Stimulated activated CD4-positive, alpha-beta T cell treated with anti-CD3 and anti-CD28 coated beads, Interleukin-15, amount 100 ng/mL, for 48 hours (primary cell): Measurements from ENCODE around the gene KRTAP10-1.

Experiments used
- DNase-seq, 2 donors: peaks; one replicate each; pipeline ENCODE4 v3.0.0-alpha.2; 2020; ENCODE audit warnings: low read depth in 2 of 2

The KRTAP10-1 gene

DNA sequence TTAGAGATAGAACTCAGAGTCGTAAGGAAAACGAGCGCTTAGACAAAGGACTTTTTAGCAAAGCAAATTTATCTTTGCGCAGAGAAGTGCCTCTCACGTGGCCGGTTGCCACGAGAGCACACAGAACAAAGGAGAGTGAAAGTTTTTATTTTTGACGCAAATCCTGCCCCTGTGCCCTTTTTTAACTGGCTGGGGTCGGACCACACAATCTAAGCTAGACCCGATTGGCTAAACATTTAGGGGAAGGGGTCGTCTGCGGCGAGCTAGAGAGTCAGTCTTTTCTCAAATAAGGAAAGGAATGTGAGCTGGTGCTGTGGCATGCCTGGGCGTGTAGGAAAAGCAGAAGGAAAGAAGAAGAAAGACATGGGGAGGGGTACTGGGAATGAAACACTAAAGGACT lies 8.9 kb upstream of the KRTAP10-1 start:
- DNase-seq, result no peak

DNA sequence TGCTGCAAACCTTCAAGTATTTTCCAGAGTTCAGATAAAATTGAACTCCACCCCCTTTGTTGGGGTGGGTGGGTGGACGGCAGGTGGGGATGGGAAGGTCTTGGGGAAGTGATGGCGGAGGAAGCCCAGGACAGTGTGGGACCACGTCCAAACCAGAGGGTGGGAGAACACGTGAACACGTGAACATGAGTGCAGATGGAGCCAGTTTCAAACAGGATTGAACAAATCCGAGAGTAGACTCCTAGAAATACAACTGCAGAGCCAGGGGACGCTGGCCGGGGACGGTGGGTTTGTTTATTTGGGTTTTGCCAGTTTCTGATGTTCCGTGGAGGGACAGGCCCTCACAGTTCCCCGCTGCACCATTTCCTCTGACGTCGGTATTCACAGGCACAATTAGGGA lies 8.4 kb upstream of the KRTAP10-1 start:
- no peak for DNase-seq

DNA sequence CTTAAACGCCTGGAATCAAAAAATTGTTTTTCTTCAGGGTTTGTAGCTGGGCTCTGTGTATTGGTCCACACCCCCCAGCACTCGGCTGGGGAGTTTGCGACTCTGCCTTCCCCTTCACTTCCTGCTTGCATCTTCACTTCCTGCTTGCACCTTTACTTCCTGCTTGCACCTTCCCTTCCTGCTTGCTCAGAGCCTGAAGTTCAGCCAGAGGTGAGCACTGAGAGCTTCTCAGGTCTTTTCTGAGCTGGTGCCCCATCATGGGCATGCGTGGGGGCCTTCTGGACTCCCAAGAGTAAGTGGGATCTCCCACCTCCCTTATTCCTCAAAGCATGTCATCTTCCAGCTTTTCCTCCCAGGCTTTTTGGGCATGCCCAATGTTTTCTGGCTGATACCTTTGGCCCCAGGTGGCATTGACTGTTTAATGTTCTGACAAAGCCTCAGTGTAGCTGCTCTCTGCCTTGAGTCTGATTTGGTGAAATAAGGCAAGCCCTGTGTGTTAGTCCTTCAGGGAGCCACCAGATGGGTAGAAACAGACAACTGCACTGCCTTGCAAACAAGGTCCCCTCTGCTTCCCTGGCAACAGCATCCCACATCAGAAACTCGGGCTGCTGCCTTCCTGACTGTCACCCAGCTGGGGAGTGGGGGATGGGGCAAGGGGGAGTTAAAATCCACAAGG lies 7.8 kb upstream of the KRTAP10-1 start:
- DNase-seq, result no peak

DNA sequence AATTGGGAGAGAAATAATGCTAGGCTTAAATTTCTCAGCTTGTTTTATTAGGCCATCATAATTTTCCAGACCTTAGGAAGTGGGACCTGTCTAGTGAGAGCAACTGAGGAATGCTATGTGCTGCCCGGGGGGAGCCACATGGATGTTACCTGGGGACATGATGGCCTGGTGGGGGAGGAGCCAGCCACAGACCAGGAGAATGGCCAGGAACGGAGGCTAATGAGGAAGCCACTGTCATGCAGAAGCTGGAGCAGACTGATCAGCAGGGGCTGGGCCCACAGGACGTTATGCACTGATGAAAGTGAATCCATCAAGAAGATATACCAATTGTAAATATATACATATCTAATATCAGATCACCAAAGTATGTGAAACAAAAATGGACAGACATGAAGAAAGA lies 4.6 kb upstream of the KRTAP10-1 start:
- no peak for DNase-seq

DNA sequence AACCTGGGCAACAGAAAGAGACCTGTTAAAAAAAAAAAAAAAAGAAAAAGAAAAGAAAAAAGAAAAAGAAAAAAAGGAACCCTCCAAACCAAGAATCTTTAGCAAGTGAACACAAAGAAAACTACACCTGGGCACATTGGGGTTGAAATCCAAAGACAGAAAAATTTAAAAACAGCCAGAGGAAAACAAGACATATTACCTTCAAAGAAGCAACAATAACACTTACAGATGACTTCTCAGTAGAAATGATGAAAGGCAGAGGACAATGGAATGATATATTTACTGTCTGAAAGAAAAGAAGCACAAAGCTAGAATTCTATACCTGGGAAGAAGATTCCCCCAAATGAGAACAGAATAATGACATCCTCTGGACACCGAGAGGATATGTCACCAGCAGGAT lies 2.7 kb upstream of the KRTAP10-1 start:
- DNase-seq, result no peak

DNA sequence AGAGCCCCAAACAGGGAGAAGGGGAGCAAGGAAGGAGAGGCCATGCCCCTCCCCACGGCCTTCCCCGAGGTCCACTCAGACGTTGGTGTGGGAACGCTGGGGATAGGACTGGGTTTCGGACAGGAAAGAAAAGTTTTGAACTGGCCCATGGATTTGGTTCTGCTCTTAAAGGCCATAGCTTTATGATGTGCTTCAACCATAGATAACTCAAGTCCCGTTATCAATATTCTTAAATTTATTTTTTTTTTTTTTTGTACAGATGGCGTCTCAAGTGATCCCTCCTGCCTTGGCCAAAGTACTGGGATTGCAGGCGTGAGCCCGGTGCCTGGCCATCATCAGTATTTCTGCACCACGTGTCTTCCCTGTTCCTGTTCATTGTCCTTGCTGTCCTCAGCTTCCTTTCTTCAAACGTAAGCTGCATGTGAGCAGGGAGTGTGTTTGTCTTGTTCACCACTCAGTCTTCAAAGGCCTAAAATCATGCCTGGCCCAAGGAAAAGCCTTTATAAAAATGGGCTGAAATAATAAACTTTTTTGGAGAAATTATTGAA lies 820 bp upstream of the KRTAP10-1 start:
- no peak for DNase-seq

DNA sequence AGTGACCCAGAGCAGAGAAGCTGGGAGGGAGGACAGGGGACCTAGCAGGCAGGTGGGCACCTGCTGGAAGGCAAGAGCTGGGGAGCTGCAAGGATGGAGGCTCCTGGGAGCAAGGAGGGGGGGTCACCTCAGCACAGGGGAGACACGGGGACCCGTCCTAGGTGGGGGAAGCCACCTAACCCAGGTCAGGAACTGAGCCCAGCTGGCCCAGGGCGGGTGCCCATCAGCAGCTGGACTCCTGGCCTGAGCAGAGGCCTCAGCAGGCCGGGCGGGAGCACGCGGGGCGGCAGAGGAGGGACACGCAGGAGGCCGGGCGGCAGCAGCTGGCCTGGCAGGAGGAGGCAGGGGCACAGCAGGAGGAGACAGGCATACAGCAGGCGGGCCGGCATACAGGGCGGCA lies 949 bp downstream of the KRTAP10-1 start:
- no peak for DNase-seq

DNA sequence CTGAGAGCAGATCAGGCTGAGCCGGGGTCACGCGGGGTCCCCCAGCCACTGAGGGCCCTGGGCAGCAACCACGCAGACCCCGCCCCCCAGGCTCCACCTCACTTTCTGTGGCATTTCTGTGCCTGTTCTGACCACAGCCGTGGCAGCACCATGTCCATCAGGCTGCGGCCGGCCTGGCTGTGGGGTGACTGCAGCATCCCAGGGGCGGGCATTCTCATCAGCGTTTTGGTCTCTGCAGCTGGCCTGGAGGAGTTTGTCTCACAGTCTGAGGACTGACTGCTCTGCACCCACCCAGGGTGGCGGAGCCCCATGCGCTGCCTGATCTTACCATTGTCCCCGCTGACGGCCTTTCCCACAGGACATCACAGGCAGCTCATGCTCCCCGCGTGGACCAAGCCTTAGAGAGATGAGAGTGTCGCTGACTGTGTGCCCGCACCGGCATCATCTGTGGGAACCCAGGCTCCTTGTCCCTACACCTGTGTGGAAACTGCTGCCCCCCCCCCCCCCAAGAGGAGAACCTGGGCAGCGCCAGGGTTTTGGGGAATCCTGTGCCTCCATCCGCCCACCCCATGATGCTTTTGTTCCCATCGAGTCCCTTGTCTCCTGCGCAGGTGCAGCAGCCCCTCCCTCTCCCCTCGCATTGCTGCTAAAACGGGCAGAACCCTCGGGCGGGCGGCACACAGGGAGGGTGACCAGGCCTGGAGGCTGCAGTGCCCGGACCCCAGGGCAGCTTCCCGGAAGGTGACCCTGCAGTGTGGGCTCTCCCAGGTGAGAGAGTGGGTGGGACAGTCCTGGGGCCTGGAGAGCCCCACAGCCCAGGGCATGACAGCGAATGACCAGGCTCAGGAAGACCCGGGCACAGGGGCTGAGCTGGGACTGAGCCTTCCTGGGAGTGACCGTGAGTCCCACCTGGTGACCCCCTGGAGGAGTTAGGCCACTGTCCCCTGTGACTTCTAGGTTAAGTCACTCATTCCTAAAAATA lies 1.8 kb downstream of the KRTAP10-1 start:
- no peak for DNase-seq

DNA sequence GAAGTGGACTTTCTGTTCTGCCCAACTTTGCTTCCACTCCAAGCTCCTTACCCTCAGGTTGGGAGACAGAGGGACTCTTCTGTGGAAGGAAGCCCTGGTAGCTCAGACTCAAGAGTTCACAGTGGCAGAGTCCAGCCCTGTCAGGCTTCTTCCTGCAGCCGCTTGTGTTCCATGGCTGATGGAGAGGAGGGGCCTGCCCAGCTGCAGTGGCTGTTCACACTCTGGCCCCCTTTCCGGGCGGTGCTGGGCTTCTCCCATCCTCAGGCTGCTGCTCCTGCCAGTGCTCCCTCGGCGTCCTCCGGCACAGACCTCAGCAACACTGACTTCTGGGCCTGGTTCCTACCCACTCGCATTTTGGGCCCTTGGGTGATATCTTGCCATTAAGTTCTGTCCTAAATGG lies 4.0 kb downstream of the KRTAP10-1 start:
- no peak for DNase-seq

DNA sequence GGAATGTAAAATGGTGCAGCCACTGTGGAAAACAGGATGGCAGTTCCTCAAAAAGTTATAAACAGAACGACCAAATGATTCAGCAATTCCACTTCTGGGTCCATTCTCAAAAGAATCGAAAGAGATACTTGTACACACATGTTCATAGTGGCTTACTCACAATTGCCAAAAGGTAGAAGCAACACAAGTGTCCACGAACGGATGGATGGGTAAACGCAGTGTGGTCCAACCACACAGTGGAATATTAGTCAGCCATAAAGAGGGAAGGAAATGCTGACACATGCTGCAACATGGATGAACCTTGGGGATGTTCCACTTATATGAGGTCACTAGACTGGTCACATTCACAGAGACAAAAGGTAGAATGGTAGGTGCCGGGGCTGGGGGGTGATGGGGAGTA lies 5.3 kb downstream of the KRTAP10-1 start:
- no peak for DNase-seq

DNA sequence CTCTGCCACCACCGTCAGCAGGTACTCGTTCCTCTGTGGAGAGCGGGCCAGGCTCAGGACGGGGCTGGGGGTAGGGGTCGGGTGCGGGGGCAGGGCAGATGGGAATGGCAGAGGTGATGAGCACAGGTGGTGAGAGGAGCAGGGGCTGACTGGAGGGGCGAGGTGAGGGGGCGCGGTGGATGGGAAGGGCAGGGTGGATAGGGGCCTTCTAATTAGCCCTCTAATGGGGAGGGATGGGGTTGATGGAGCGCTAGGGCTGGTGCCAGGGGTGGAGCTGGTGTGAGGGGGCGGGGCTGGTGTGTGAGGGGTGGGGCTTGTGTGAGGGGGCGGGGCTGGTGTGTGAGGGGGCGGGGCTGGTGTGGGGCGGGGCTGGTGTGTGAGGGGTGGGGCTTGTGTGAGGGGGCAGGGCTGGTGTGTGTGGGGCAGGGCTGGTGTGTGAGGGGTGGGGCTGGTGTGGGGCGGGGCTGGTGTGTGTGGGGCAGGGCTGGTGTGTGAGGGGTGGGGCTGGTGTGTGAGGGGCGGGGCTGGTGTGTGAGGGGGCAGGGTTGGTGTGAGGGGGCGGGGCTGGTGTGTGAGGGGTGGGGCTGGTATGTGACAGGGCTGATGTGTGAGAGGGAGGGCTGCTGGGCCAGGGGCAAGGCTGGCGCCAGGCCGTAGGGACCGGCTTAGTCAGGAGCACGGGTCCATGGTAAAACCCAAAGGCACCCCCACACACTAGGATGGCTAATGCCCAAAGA lies 5.9 kb downstream of the KRTAP10-1 start:
- no peak for DNase-seq

DNA sequence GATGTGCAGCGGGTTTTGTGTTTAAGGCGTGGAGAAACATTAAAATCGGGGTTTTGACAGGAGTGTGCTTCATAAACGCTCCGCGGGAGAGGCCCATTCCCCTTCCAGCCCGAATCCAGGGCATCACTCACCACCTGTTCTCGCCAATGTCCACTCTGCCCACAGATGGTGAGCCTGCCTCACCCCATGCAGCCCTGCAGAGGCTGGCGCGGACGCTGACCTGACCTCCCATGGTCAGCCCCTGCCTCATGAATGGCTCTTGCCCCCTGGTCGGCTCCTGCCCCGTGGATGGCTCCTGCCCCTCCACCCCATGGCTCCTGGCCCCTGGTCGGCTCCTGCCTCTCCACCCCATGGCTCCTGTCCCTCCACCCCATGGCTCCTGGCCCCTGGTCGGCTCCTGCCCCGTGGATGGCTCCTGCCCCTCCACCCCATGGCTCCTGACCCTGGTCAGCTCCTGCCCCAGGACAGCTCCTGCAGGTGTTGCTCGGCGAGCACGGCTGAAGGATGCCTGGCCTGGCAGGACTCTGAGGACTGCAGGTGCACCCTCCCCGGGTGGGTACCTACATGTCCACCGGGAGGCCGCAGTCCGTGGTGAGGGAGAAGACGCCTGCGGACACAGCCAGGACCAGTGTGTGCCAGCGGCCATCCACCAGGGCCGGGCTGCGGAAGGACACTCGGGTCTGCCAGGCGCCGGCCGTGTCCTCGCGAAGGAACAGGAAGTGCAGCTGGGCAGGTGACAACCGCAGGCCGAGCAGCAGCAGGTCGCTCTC lies 6.7 kb downstream of the KRTAP10-1 start:
- no peak for DNase-seq

DNA sequence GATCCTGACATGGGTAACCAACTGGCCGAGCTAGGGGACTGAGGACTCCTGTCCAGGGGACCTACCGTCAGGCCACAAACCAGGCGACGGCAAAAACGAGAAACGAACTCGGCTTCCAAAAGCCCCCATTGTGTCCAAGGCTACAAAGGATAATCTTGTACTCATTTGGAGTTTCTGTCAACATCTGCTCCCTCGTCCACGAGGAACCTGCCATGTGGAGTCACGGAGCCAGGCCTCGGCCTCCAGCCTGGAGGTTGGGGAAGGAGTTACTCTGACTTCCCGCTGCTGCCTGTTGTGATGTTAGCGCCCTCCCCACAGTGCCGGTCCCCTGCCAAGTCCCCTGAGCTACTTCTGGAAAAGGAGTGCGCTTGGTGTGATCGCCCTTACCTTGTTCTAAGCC lies 7.3 kb downstream of the KRTAP10-1 start:
- no peak for DNase-seq

DNA sequence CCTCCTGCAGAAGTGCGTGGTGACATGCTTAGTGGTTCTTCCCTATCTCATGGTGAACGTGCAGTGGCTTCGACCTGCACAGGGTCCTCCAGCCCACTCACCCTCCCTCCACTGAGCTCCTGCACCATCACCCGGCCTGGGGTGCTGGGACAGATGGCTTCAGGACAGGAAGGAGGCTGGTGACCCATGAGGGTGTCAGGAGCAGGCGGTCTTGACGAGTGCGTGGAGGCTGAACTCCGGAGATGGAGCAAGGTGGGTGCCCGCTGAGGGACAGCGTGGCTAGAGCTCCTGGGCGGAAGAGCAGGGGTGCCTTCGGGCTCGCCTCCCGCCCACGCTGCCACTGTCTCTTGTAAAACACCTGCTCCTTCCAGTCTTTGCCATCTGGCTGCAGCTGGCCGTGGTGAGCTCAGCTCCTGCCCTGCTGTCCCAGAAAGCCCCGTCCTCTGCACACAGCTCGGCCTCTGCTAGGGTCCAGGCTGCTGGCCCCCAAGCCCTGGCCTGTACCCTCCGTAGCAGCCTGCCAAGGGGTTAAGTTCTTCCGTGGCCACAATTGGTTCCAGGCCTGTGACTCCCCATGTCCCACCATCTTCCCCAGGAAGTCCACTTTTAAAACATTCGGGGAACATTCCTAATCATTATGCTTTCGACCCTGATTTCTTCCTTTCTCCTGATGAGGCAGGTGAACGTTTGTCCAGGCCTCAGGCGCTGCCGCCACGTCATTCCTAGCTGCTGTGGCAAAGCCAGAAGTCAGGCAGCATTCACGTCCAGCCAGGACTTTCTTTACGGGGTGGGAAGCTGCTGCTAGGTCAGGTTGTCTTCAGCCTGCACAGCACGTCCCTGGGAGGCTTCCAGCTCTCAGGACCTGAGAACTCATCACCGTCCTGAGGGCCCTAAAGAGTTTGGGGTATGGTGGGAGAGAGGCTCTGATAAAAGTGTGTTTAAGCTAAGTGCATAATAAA lies 8.1 kb downstream of the KRTAP10-1 start:
- DNase-seq, result no peak

DNA sequence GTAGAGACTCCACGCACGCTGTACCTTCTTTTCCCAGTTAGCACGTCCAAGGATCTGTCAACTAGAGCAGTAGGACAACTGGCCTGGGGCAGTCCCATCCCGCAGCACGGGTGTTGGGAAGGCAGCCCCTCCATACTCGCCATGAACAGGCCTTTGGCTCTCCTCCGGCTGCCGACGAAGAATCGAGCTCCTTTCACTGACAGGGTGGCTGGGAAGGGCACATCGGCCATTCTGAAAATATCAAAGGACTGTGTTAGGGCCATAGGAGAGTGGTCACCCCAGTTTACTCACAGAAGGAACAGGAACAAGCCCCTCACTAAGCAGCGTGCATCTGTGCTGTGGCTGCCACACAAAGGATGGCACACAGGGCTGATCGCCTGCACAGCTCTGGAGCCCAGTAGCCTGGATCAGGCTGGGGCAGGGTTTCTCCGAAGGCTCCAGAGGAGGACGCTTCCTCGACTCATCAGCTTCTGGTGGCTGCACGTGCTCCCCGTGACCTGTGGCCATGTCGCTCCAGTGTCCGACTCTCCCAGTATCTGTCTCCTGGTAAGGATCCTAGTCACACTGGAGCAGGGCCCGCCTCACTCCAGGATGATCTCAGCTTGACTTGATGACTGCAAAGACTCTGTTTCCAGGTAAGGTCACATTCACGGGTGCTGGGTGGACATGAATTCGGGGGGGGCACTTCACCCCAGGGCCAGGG lies 8.9 kb downstream of the KRTAP10-1 start:
- DNase-seq, result no peak

DNA sequence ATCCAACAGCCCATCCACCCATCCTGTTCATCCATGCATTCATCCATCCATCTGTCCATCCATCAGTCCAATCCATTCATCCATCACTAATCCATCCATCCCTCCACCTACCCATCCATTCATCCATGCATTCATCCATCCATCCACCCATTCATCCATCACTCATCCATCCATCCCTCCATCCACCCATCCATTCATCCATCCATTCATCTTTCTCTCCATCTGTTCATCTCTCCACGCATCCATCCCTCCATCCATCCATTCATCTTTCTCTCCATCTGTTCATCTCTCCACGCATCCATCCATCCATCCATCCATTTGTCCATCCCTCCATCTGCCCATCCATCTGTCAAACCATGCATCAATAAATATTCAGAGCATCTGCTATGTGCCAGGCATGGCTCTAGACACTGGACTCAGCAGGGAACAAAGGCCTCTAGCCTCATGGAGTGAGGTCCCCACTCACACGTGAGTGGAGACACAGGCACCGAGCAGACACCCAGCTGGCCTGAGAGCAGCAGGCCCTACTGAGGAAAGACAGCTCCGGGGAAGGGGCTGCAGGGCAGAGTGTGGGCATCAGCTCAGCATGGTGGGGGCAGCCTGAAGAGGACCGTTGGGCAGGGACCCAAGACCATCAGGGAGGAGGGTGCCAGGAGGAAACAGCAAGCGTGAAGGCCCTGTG lies 9.6 kb downstream of the KRTAP10-1 start:
- no peak for DNase-seq

DNA sequence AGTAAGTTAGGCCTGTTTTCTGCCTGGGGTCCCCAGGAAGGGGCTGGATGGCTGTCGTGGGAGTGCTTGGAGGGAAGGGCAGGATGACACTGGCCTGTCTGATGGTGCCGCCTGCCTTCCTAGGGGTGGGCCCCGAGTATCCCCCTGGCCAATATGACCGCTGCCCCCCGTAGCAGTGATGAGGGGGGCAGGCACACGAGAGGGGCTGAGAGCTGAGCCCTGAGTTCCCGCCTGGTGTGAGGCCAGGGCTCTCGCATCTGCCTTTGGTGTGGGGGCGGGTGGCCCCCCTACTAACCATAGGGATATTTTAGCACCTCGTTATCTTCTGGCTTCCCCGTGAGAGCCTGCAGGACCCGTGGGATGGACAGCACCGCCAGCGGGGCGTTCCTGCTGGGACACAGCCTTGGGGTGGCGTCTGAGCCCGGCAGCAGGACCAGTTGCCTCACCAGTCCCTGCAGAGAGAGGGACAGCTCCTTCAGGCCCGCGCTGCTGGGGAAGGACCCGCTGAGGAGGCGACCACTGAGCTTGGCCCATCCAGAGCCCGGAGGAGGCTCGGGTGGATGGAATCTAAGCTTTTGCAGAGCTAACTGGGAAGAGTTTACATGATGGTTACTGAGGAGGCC lies 10.4 kb downstream of the KRTAP10-1 start:
- DNase-seq, result no peak

DNA sequence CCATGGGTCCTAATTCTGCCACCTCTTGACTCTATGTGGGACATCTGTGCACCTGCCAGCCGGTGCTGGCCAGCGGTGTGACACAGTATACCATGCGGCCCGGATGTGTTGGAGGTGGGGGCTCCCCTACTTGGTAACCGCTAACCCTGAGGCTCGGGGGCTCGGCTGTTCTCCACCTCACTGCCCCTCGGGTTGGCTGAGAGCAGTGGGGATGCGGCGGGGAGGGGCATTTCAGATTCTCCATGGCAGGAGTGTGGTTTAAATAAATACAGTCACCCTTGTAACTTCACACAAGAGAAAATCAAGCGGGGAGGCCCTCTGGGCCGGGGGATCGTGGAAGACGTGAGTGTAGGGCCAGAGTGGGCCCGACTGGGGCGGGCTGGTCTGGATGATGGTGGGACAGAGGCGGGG lies 11.0 kb downstream of the KRTAP10-1 start:
- no peak for DNase-seq

DNA sequence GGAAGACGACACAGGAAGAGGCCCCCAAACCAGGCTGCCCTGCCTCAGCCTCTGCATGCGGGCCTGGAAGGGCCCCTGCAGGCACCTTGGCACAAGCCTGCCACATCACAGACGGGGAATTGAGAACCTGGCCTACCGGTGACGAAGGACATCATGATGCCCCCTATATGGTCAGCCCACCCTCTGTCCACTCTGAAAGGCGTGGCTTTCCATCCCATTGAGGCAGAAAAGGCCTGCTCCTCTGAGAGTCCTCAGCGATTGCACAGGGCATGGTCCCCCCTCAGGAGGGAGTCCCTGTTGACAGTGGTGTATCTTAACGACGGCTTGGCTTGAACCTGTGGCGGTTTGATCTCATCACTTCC lies 11.4 kb downstream of the KRTAP10-1 start:
- no peak for DNase-seq
